ENCODE data around the gene RPL18.
"Not testable (repeated sequence)": the region's sequence is repeated elsewhere in the genome, so short reads cannot be mapped to it uniquely, and the experiment has no call there.

Gene RPL18

DNA sequence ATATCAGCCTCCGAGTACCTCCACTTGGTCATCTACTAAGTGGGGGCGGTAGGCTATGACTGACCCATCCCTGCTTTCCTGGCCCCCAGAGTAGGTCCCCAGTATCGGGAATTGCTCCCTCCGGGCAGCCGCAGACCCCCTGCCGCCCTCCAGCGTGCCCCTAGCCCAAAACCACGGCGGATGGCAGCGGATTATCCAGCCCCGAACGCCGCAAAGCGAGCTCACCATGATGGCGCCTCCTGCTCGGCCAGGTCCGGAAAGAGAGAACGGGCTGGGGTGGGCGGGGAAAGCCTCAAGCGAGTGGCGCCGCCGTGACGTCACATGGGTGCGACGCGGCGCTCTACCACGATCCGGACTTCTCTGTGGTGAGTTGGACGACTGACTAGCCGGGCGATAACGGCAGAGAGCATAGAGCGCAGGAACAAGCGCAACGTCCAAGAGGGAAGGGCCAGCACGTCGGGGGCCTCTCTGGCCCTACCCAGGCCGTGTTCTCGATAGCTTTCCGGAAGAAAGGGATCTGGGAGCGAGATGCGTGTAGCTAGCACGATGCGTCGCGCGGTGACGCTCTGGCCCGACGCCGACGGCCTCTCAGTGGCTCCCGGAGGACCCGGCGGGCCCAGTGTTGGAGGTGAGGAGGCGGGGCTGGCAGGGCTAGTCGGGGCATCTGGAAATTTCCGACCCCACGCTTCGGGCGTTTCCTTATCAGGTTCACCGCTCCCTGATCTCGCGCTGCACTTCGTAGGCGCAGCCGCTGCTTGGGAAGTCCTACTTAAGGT is at the start of gene RPL18, which contains the start of gene SPHK2:
Gene RPL18, minus strand, starts transcription at position 263 of the 776 bp plus-strand sequence. Its CDS starts 35 bp downstream, at position 228.
Gene SPHK2, plus strand, starts transcription at position 591 of the 776 bp plus-strand sequence. CDS start 1,009 bp downstream, outside the sequence.
- DNase-seq (ENCODE audit: low spot score): peak; percentile 98

DNA sequence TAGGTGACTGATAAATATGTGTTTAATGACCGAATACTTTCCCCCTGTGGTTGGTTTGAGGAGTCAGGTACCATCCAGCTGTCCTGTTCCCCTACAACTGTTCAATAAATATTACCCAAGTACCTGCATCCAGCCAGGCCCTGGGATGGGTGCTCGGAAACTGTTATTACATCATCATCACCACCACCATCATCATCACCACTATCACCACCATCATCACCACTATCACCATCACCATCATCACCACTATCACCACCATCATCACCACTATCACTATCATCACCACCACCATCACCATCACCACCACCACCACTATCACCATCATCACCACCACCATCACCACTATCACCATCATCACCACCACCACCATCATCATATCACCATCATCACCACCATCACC is 49.8 kb upstream of the RPL18 start:
- no peak for DNase-seq (ENCODE audit: low spot score)

DNA sequence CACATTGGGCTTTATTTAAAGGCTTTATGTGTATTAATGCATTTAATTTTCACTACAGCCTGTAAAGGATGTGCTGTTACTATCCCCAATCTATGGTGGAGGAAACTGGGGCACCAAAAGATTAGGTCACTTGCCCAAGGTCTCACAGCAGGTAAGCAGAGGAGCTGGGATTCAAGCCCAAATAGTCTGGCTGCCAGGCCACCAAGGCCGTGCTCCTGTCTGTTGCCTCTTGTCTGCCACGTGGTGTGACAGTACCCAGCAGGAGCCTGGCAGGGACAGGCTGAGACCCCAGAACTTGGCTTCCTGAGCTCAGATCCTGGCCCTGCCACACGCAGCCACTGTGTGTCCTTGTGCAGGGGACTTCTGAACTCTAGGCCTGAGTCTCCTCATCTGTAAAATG is 49.4 kb upstream of the RPL18 start:
- no peak for DNase-seq (ENCODE audit: low spot score)

GRCh38 chr19:48665786-48666185 is 46.8 kb upstream of the RPL18 start:
- no peak for DNase-seq (ENCODE audit: low spot score)

DNA sequence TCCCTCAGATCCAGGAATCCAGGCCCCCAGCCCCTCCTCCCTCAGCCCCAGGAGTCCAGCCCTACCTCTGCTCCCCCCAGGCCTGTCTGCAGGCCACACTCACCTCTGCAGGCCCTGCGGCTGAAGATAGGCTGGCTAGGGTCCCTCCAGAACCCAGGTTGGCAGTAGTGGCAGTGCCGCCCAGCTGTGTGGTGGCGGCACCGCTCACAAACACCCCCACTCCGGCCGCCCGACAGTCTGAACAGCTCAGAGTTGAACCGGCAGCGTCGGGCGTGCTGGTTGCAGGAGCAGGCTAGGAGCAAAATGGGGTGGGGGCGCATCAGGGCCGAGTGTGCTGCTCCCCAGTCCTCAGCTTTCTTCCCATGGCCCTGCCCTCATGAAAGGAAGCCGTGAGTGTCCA is 45.5 kb upstream of the RPL18 start:
- DNase-seq (ENCODE audit: low spot score): no peak

GRCh38 chr19:48663667-48664066 is 44.7 kb upstream of the RPL18 start:
- DNase-seq (ENCODE audit: low spot score): no peak

DNA sequence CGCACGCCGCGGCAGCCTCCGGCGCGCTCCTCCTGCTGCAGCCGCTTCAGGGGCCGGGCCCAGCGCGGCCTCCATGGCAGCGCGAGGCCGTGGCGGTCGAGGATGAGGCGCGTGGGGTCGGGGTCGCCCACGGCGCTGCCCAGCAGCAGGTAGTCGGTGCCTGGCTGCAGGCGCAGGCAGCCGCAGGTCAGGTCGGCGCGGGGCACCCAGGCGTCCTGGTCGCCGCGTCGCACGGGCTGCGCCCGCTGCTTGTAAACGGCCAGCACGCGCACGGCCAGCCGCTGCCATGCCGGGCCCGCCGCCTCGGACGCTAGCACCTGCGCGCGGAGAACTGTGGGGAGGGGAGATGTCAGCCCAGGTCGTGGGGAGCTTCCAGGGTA is 42.7 kb upstream of the RPL18 start:
- no peak for DNase-seq (ENCODE audit: low spot score)

- DNase-seq (ENCODE audit: low spot score): peak; percentile 82
Measured at GRCh38 chr19:48660852-48661710, 42.1 kb upstream of the RPL18 start.

GRCh38 chr19:48659768-48660167 is 40.8 kb upstream of the RPL18 start:
- DNase-seq (ENCODE audit: low spot score): no peak

GRCh38 chr19:48658483-48658882 is 39.5 kb upstream of the RPL18 start:
- no peak for DNase-seq (ENCODE audit: low spot score)

DNA sequence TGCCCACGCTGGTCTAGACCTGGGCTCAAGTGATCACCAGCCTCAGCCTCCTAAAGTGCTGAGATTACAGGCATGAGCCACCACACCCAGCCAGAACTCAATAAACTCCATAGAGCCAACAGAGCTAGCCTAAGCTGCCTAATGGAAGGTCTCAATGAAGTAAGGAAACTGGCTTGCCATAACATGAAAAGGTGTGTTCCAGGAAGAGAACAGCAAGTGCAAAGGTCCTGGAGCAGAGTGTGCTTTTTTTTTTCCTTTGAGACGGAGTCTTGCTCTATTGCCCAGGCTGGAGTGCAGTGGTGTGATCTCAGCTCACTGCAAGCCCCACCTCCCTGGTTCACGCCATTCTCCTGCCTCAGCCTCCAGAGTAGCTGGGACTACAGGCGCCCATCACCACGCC is 38.9 kb upstream of the RPL18 start:
- DNase-seq (ENCODE audit: low spot score): not testable (repeated sequence)

DNA sequence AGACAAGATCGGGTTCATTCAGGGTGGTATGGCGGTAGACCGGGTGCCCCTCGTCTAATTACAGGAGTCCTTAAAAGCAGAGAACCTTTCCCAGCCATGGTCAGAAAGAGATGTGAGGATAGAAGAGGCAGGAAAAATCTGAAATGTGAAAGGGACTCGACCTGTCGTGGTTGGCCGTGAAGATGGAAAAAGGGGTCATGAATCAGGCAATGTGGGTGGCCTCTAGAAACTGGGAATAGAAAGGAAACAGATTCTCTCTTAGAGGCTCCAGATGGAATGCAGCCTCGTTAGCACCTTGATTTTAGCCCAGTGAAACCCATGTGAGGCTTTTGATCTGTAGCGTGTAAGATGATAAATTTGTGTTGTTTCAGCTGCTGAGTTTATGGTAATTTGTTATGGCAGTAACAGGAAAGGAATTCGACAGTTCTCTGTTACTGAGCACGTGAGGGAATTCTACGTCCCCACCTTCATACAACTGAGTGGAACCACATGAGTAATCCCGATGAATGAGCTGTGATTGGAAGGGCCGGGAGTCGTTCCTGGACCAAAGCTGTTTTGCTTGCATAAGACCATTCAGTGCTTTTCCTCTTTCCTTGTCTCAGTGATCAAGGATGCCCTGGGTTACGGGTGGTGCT is 38.0 kb upstream of the RPL18 start:
- no peak for DNase-seq (ENCODE audit: low spot score)

GRCh38 chr19:48654299-48655059 is 35.5 kb upstream of the RPL18 start:
- DNase-seq (ENCODE audit: low spot score): no peak

- no peak for DNase-seq (ENCODE audit: low spot score)
Measured at GRCh38 chr19:48651683-48652048, 32.7 kb upstream of the RPL18 start.

GRCh38 chr19:48650974-48651682 is 32.1 kb upstream of the RPL18 start:
- DNase-seq (ENCODE audit: low spot score): no peak

DNA sequence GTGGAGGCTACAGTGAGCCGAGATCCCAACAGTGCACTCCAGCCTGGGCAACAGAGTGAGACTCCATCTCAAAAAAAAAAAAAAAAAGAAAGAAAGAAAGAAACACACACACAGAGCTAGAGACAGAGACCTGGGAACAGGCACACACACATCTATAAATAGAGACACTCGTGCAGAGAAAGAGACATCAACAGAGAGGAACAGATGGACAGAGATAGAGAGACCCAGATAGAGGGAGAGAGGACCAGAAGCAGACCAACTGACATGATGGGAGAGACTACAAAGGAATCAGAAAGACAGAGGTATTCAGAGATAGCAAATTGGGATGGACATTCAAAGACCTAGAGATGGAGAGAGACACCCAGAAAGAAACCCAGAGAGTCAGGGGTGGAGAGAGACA is 29.2 kb upstream of the RPL18 start:
- no peak for DNase-seq (ENCODE audit: low spot score)

DNA sequence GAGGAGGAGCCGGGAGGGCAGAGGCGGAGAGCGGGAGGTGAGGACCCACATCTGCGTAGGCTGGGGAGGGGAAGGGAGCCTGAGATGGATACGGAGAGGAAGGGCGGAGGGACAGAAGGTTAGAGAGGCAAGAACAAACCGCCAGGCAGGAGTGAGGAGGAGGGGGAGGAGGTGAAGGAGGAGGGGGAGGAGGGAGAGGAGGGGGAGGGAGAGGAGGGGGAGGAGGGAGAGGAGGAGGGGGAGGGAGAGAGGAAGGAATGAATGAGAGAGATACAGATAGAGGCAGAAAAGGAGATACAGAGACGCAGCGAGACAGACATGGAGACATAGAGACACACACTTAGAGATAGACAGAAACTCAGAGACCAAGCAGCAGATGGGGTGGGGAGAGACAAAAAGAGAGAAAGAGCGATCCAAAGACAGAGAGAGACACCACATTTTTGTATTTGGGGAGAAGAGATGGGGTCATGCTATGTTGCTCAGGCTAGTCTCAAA is 27.8 kb upstream of the RPL18 start:
- no peak for DNase-seq (ENCODE audit: low spot score)

GRCh38 chr19:48646001-48646721 is 27.2 kb upstream of the RPL18 start, which contains the start of gene CA11:
Gene CA11 (minus strand): TSS chr19:48646187. CDS start chr19:48645632, 555 bp downstream.
- DNase-seq (ENCODE audit: low spot score): peak; percentile 64

DNA sequence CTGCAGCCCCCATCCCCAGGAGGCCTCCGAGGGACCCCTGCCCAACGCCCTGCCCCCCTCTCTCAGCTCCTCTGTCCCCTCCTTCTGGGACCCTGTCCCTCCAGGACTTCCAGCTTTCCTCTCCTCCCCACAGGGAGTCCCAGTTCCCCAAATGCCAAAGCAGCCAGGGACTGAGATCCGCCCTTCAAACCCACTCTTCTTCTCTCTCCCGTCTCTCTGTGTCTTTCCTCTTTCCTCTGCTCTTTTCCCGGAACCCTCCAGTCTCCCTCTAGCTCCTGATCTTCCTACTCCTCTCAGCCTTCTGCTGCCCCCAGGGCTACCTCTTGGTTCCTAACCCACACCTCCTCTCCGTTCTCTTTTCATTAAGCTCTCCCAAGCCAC is 26.6 kb upstream of the RPL18 start:
- DNase-seq (ENCODE audit: low spot score): no peak
